Ovary (tissue), 9 donors: ENCODE measurements around the gene RUNX1. TPM values are rescaled to one million over a fixed set of nuclear protein-coding genes. Genes with fewer than 3 reads are reported as not detected.

Source experiments
- DNase-seq, 5 donors: peaks; one replicate each; pipeline ENCODE4 v3.0.0-alpha.2; 2019 to 2020
- H3K27ac ChIP-seq, 2 donors: fragments of 200-600 bp; one replicate each; pipeline versions ENCODE4 v1.5.1 to v1.8.0; 2019 to 2022
- H3K27me3 ChIP-seq: fragments of 200-600 bp; one replicate; pipeline ENCODE4 v1.8.0; 2022
- H3K36me3 ChIP-seq: fragments of 200-600 bp; sonication (generic); one replicate; pipeline ENCODE4 v1.5.1; 2019
- H3K4me1 ChIP-seq: one replicate; pipeline ENCODE4 v1.8.1; 2013; ENCODE audit warnings: mild to moderate bottlenecking, moderate library complexity; ENCODE audit not compliant: insufficient read depth
- H3K4me3 ChIP-seq: fragments of 200-600 bp; sonication (generic); one replicate; pipeline ENCODE4 v1.5.1; 2017
- H3K9me3 ChIP-seq, 2 donors: fragments of 200-600 bp in 1 of 2; sonication (generic) in 1 of 2; one replicate each; pipeline versions ENCODE4 v1.5.1 to v1.8.1; 2013 to 2019; ENCODE audit warnings: mild to moderate bottlenecking in 1 of 2, moderate library complexity in 1 of 2
- EP300 ChIP-seq: sonication (generic); formaldehyde crosslinking; IDR thresholded peaks from one replicate; pipeline ENCODE4 v1.6.1; 2017; ENCODE audit warnings: antibody characterized with exemption
- POLR2A ChIP-seq: fragments of 450-650 bp; IDR thresholded peaks from one replicate; pipeline ENCODE4 v1.6.1; 2017; ENCODE audit warnings: antibody characterized with exemption, mild to moderate bottlenecking, moderate library complexity
- WGBS, 3 donors: extraction: QIAGEN DNeasy Blood & Tissue Kit in 1 of 3; methylation state at CpG; one replicate each; pipeline versions ENCODE4 v1.1.5 to v1.1.7; 2013 to 2017; 5-methylcytosine and 5-hydroxymethylcytosine counted together
- intact Hi-C, 4 donors: fragments of 100-400 bp; cut with DNase I; formaldehyde crosslinking; loops; one replicate each; pipeline versions ENCODE4 v1.11.0 to v1.15.1; 2022 to 2023
- polyA plus RNA-seq, 2 donors: library from polyadenylated mRNA; stranded (reverse); fragments of 200-250 nt in 1 of 2; fragments of 350-450 nt in 1 of 2; fragmentation: Illumina TruSeq in 1 of 2; extraction: RNeasy Lipid Tissue Mini Kit (QIAGEN cat#74804) in 1 of 2; gene quantifications; one replicate each; pipeline ENCODE4 v1.2.3, GENCODE V29; 2013 to 2014
- total RNA-seq, 7 donors: library from RNA; depleted of rRNA in 2 of 7; stranded (reverse); fragments of >200 nt in 2 of 7; fragmentation: NEBNext Ultra II Directional in 3 of 7; extraction: Animal tissue kit (Norgen Biotek cat#: 25700) in 3 of 7; gene quantifications; one replicate each; pipeline versions ENCODE4 v1.1.0 to v1.2.4, GENCODE V29; 2016 to 2023
- TF ChIP-seq, protein P1 (sequence below), 3 donors: fragments of 450-650 bp in 2 of 3; fragments of 200-600 bp in 1 of 3; IDR thresholded peaks; one replicate each; pipeline versions ENCODE4 v1.5.1 to v1.8.0; 2016 to 2022; ENCODE audit warnings: antibody characterized with exemption in 3 of 3, mild to moderate bottlenecking in 1 of 3
- donor health status: DM: no; HTN: no; CAD: no; lungs with moderate emphysema.
- donor health status: DM: no; HTN: no; CAD: no.
- donor health status: Bipolar disorder and iron deficiency.
- donor health status: DM: yes; HTN: yes; CAD: no.
- donor health status: DM: no; HTN: no; CAD: no.
- donor health status: DM: yes; HTN: yes; CAD: no.

The RUNX1 gene
- total and polyA plus RNA-seq, 9 donors, result 6.0 to 27.4 (median 17.8) TPM

- no peaks in the 10 kb centered on the region for H3K36me3 ChIP-seq
- no peaks in the 10 kb centered on the region for H3K27me3 ChIP-seq
- no peaks in the 10 kb centered on the region for H3K4me1 ChIP-seq
- H3K4me3 ChIP-seq, result no peak overlapping the region
- no peak for DNase-seq
- intact Hi-C loops, result no loop called here
- TF ChIP-seq EP300 (no peak), POLR2A (no peak)
- TF ChIP-seq, protein P1, sequence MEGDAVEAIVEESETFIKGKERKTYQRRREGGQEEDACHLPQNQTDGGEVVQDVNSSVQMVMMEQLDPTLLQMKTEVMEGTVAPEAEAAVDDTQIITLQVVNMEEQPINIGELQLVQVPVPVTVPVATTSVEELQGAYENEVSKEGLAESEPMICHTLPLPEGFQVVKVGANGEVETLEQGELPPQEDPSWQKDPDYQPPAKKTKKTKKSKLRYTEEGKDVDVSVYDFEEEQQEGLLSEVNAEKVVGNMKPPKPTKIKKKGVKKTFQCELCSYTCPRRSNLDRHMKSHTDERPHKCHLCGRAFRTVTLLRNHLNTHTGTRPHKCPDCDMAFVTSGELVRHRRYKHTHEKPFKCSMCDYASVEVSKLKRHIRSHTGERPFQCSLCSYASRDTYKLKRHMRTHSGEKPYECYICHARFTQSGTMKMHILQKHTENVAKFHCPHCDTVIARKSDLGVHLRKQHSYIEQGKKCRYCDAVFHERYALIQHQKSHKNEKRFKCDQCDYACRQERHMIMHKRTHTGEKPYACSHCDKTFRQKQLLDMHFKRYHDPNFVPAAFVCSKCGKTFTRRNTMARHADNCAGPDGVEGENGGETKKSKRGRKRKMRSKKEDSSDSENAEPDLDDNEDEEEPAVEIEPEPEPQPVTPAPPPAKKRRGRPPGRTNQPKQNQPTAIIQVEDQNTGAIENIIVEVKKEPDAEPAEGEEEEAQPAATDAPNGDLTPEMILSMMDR (IDR thresholded peaks at IDR 0.05), result no peak
- WGBS, 3 donors, result 90 to 92% (median 91%) methylated on average over 9 of the region's 9 CpGs
- H3K27ac ChIP-seq, result no peak overlapping the region
- no peaks in the 10 kb centered on the region for H3K9me3 ChIP-seq
These were observed 14.7 kb downstream of the RUNX1 start for GRCh38 chr21:35034203-35034926.

DNA sequence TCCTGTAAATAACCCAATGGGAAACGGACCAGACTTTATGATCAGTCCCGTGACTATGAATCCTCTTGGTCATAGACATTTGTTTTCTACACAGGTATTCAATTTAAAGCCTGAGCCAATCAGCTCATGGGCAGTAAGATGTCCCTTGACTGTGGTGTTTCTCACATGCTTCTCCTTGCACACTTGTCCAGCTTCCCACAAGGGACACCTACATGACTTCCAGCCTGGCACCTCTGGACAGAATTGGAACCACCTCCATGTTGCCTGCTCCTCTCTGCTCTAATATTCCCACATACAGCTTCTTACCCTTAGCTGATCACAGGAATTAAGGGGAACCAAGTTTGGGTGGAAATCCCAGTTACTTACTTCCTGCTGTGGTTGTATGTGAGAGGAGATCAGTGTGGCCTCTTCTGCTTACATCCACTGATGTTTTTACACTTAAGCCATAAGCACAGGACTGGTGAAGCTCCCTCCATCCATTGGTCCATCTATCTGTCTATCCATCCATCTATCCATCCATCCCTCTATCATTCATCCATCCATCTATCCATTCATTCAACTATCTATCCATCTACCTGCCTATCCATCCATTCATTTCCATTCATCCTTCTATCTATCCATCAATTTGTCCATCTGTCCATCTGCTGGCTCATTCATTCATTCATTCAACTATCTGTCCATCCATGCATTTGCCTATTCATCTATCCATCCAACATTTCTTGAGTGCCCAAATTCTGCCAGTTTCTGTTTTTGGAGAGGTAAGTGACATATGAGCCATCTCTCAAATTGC, 16.4 kb downstream of the RUNX1 start:
- Histone ChIP-seq H3K27ac (no peak overlapping the region), H3K4me3 (no peak overlapping the region), H3K36me3 (no peaks in the 10 kb centered on the region), H3K9me3 (no peaks in the 10 kb centered on the region), H3K27me3 (no peaks in the 10 kb centered on the region), H3K4me1 (no peaks in the 10 kb centered on the region)
- no peak for DNase-seq
- intact Hi-C loops, result no loop called here
- WGBS, 3 donors, result 91 to 94% (median 93%) methylated on average over 2 of the region's 2 CpGs
- TF ChIP-seq, protein P1 (IDR thresholded peaks at IDR 0.05), result no peak
- TF ChIP-seq POLR2A (no peak), EP300 (no peak)

DNA sequence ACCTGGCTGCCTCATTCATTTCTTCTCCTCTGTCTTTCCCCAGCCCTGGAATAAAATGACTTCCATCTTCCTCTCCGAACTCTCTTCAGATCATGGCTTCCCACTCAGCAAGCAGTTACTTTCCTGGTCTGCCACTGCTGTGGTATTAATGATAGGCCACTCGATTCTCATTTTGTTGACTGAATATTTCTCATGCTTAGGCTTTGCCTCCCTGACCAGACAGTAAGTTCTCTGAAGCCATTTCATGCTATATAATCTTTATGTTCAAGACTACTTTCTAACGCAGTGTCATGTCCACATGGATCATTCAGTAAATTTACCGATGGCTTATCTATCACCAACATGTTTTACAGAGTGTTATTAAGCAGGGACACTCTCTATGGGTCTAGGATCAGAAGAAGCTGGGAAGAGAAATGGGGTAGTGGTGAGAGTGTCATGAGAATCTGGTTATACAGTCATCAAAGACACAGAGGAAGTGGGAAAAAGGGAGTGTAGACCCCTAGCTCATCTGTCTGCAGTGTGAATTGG, 20.6 kb downstream of the RUNX1 start:
- H3K27me3 ChIP-seq, result no peaks in the 10 kb centered on the region
- H3K4me1 ChIP-seq, result no peaks in the 10 kb centered on the region
- H3K27ac ChIP-seq, result no peak overlapping the region
- H3K9me3 ChIP-seq, result no peaks in the 10 kb centered on the region
- no peaks in the 10 kb centered on the region for H3K36me3 ChIP-seq
- WGBS, 3 donors, result 93 to 98% (median 95%) methylated on average over 4 of the region's 4 CpGs
- intact Hi-C loops, result no loop called here
- no peak for DNase-seq
- TF ChIP-seq POLR2A (no peak), EP300 (no peak)
- TF ChIP-seq, protein P1 (IDR thresholded peaks at IDR 0.05), result no peak
- H3K4me3 ChIP-seq, result no peak overlapping the region

DNA sequence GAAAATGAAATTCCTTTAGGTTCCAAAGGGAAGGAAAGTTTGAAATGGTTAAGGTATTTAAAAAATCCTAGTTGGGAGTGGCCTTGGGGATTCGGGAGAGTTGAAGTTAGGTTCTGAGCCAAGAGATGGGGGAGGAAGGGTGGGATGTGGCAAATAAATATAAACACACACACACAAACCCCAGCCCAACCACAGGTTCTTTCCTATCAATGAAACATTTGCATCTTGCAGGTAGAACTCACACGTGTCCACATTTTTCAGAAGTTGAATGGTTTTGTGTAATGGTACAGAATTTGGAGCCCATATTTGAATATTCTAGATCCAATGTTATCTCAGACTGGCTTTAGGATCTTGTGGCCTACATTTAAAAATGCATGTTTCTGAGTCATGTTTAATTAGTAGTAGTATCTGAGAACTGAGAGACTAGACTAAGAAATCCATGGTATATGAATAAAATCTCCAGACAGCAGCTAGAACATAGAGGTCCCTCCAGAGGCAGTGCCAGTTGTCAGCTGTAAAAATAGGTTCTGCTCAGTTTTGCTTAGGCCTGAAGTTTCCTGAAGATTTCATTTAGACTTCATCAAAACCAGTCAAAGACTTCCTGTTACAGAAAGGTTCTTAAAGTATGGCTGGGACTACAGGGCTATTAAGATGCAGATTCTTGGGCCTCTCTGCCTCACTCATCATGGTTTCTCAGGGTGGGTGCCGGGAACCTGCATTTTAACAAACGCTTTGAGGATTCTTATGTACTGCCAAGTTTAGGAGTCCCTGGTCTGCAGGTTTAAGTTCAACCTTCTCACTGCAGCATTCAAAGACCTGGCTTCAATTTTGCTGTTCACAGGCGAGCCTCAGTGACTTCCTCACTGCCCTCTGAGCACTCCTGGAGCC, 21.3 kb downstream of the RUNX1 start:
- H3K27ac ChIP-seq, result no peak overlapping the region
- WGBS, 3 donors, result 70 to 75% (median 71%) methylated on average over 5 of the region's 5 CpGs
- no peak for TF ChIP-seq EP300
- TF ChIP-seq, protein P1 (IDR thresholded peaks at IDR 0.05), result no peak
- intact Hi-C loops, result no loop called here
- H3K4me3 ChIP-seq, result no peak overlapping the region
- H3K27me3 ChIP-seq, result no peaks in the 10 kb centered on the region
- no peak for DNase-seq
- H3K4me1 ChIP-seq, result no peaks in the 10 kb centered on the region
- no peaks in the 10 kb centered on the region for H3K36me3 ChIP-seq
- H3K9me3 ChIP-seq, result no peaks in the 10 kb centered on the region
